Naive B cell (primary cell): Measurements from ENCODE around the gene KDM4B. TPM values are rescaled to one million over a fixed set of nuclear protein-coding genes. Genes with fewer than 3 reads are reported as not detected.

Source experiments
- ATAC-seq, 2 donors: fragments of 150-1000 bp; cut with Tn5 transposase; 2 replicates each; pipeline ENCODE4 v1.10.0; 2021; ENCODE audit warnings: low read depth in 2 of 2, mild to moderate bottlenecking in 2 of 2, moderate library complexity in 2 of 2
- DNase-seq: peaks from one replicate; pipeline ENCODE4 v3.0.0; 2022
- H3K27ac Mint-ChIP-seq, 6 donors: one replicate each; pipeline ENCODE4 v1.8.0; 2020 to 2022; ENCODE audit warnings: mild to moderate bottlenecking in 6 of 6, mixed read lengths in 6 of 6, moderate library complexity in 5 of 6, inconsistent platforms in 2 of 6
- H3K27me3 Mint-ChIP-seq, 3 donors: one replicate each; pipeline ENCODE4 v1.8.0; 2021 to 2022; ENCODE audit warnings: mixed read lengths in 3 of 3, mild to moderate bottlenecking in 1 of 3
- H3K36me3 Mint-ChIP-seq, 2 donors: one replicate each; pipeline ENCODE4 v1.8.0; 2020 to 2022; ENCODE audit warnings: mixed read lengths in 2 of 2, inconsistent platforms in 1 of 2, mild to moderate bottlenecking in 1 of 2
- H3K4me1 Mint-ChIP-seq, 3 donors: one replicate each; pipeline ENCODE4 v1.8.0; 2020 to 2022; ENCODE audit warnings: mixed read lengths in 3 of 3, inconsistent platforms in 1 of 3, mild to moderate bottlenecking in 1 of 3, moderate library complexity in 1 of 3
- H3K4me3 Mint-ChIP-seq, 8 donors: one replicate each; pipeline ENCODE4 v1.8.0; 2020 to 2022; ENCODE audit warnings: mild to moderate bottlenecking in 8 of 8, mixed read lengths in 8 of 8, moderate library complexity in 8 of 8, inconsistent platforms in 2 of 8
- H3K9me3 Mint-ChIP-seq, 7 donors: one replicate each; pipeline ENCODE4 v1.8.0; 2020 to 2022; ENCODE audit warnings: mixed read lengths in 7 of 7, mild to moderate bottlenecking in 5 of 7, inconsistent platforms in 2 of 7, moderate library complexity in 1 of 7
- polyA plus RNA-seq, 6 donors: library from polyadenylated mRNA; unstranded; fragments of 300-500 nt; fragmentation: Illumina TruSeq; gene quantifications; one replicate each; pipeline ENCODE4 v1.2.3, GENCODE V29; 2021; ENCODE audit warnings: low read depth in 6 of 6

KDM4B gene
- polyA plus RNA-seq, 6 donors from 2014 or later: 17.9 to 94.1 (median 50.8) TPM

GRCh38 chr19:5086725-5087439 lies 118.0 kb downstream of the KDM4B start:
- no peak overlapping the region for H3K27ac Mint-ChIP-seq
- ATAC-seq (no peak), DNase-seq (no peak)
- H3K9me3 Mint-ChIP-seq: no peaks in the 10 kb centered on the region
- no peaks in the 10 kb centered on the region for H3K4me1 Mint-ChIP-seq
- H3K27me3 Mint-ChIP-seq: no peaks in the 10 kb centered on the region
- peaks cover 0 to 6% of the 10 kb centered on the region in 2 donors for H3K36me3 Mint-ChIP-seq
- no peak overlapping the region for H3K4me3 Mint-ChIP-seq

- Mint-ChIP-seq H3K36me3 (peaks cover 0 to 6% of the 10 kb centered on the region in 2 donors), H3K4me1 (peaks cover 0 to 4% (median 3%) of the 10 kb centered on the region in 3 donors), H3K9me3 (no peaks in the 10 kb centered on the region), H3K27me3 (no peaks in the 10 kb centered on the region), H3K4me3 (peak overlapping the region in 1 of 8 donors; percentile 41), H3K27ac (peak overlapping the region in 3 of 6 donors; percentile 2 to 83 (median 48))
- ATAC-seq (no peak), DNase-seq (no peak)
These were observed 120.4 kb downstream of the KDM4B start for GRCh38 chr19:5089283-5089682.

- Mint-ChIP-seq H3K27ac (no peak overlapping the region), H3K4me3 (no peak overlapping the region), H3K36me3 (peaks cover 0 to 6% of the 10 kb centered on the region in 2 donors), H3K27me3 (no peaks in the 10 kb centered on the region), H3K4me1 (peaks cover 0 to 4% (median 4%) of the 10 kb centered on the region in 3 donors), H3K9me3 (no peaks in the 10 kb centered on the region)
- DNase-seq (no peak), ATAC-seq (no peak)
These were observed 121.6 kb downstream of the KDM4B start for GRCh38 chr19:5090465-5091017.

GRCh38 chr19:5091018-5091683 lies 122.2 kb downstream of the KDM4B start:
- Mint-ChIP-seq H3K4me1 (peaks cover 0 to 4% (median 4%) of the 10 kb centered on the region in 3 donors), H3K4me3 (no peak overlapping the region), H3K27me3 (no peaks in the 10 kb centered on the region), H3K9me3 (no peaks in the 10 kb centered on the region), H3K36me3 (peaks cover 0 to 6% of the 10 kb centered on the region in 2 donors), H3K27ac (peak overlapping the region in 1 of 6 donors; percentile 7)
- DNase-seq: no peak
- ATAC-seq: no peak

- Mint-ChIP-seq H3K9me3 (no peaks in the 10 kb centered on the region), H3K36me3 (peaks cover 4 to 6% of the 10 kb centered on the region in 2 donors), H3K27ac (peak overlapping the region in 2 of 6 donors; percentile 34 to 62), H3K27me3 (no peaks in the 10 kb centered on the region), H3K4me1 (peaks cover 0 to 4% (median 4%) of the 10 kb centered on the region in 3 donors), H3K4me3 (no peak overlapping the region)
- ATAC-seq (no peak), DNase-seq (no peak)
These were observed 123.0 kb downstream of the KDM4B start for GRCh38 chr19:5091684-5092480.

GRCh38 chr19:5092481-5092843 lies 123.5 kb downstream of the KDM4B start:
- Mint-ChIP-seq H3K27me3 (no peaks in the 10 kb centered on the region), H3K4me1 (peaks cover 0 to 4% (median 4%) of the 10 kb centered on the region in 3 donors), H3K27ac (peak overlapping the region in 2 of 6 donors; percentile 34 to 57), H3K9me3 (no peaks in the 10 kb centered on the region), H3K36me3 (peaks cover 6 to 7% of the 10 kb centered on the region in 2 donors), H3K4me3 (no peak overlapping the region)
- ATAC-seq: no peak
- no peak for DNase-seq

GRCh38 chr19:5093297-5093928 lies 124.5 kb downstream of the KDM4B start:
- Mint-ChIP-seq H3K36me3 (peaks cover 7 to 9% of the 10 kb centered on the region in 2 donors), H3K4me1 (peaks cover 0 to 4% (median 4%) of the 10 kb centered on the region in 3 donors), H3K27me3 (no peaks in the 10 kb centered on the region), H3K4me3 (no peak overlapping the region), H3K9me3 (peaks cover 0 to 3% (median 0%) of the 10 kb centered on the region in 7 donors), H3K27ac (peak overlapping the region in 2 of 6 donors; percentile 65 to 84)
- DNase-seq: no peak
- no peak for ATAC-seq

GRCh38 chr19:5093948-5094718 lies 125.2 kb downstream of the KDM4B start:
- Mint-ChIP-seq H3K4me1 (peaks cover 0 to 4% (median 4%) of the 10 kb centered on the region in 3 donors), H3K36me3 (peaks cover 12% of the 10 kb centered on the region in 2 donors), H3K27me3 (no peaks in the 10 kb centered on the region), H3K9me3 (peaks cover 0 to 10% (median 7%) of the 10 kb centered on the region in 7 donors), H3K27ac (peak overlapping the region in 5 of 6 donors; percentile 50 to 84 (median 70)), H3K4me3 (peak overlapping the region in 1 of 8 donors; percentile 52)
- ATAC-seq (no peak), DNase-seq (no peak)

GRCh38 chr19:5094768-5095567 lies 126.1 kb downstream of the KDM4B start:
- no peaks in the 10 kb centered on the region for H3K27me3 Mint-ChIP-seq
- ATAC-seq (no peak), DNase-seq (no peak)
- H3K4me3 Mint-ChIP-seq: no peak overlapping the region
- peaks cover 17 to 20% of the 10 kb centered on the region in 2 donors for H3K36me3 Mint-ChIP-seq
- H3K27ac Mint-ChIP-seq: peak overlapping the region in 2 of 6 donors; percentile 70 to 84
- H3K4me1 Mint-ChIP-seq: peaks cover 0 to 4% (median 4%) of the 10 kb centered on the region in 3 donors
- H3K9me3 Mint-ChIP-seq: peaks cover under 1 to 17% (median 15%) of the 10 kb centered on the region in 7 donors

GRCh38 chr19:5095568-5095850 lies 126.6 kb downstream of the KDM4B start:
- peaks cover 23 to 26% of the 10 kb centered on the region in 2 donors for H3K36me3 Mint-ChIP-seq
- H3K27ac Mint-ChIP-seq: peak overlapping the region in 2 of 6 donors; percentile 56 to 57

GRCh38 chr19:5096536-5096935 lies 127.6 kb downstream of the KDM4B start:
- Mint-ChIP-seq H3K4me1 (peaks cover 0 to 7% (median 4%) of the 10 kb centered on the region in 3 donors), H3K9me3 (peaks cover 8 to 27% (median 23%) of the 10 kb centered on the region in 7 donors), H3K27ac (peak overlapping the region in 2 of 6 donors; percentile 72 to 87), H3K4me3 (no peak overlapping the region), H3K36me3 (peaks cover 27 to 35% of the 10 kb centered on the region in 2 donors), H3K27me3 (no peaks in the 10 kb centered on the region)
- DNase-seq (no peak), ATAC-seq (no peak)

More at GRCh38 chr19:5095568-5095850, 126.6 kb downstream of the KDM4B start:
- Mint-ChIP-seq H3K27me3 (no peaks in the 10 kb centered on the region), H3K9me3 (peaks cover 5 to 22% (median 20%) of the 10 kb centered on the region in 7 donors), H3K4me3 (no peak overlapping the region), H3K4me1 (peaks cover 0 to 7% (median 4%) of the 10 kb centered on the region in 3 donors)
- DNase-seq (no peak), ATAC-seq (no peak)
